Thyroid gland (tissue), 4 donors: Measurements from ENCODE around the gene PRRT3. TPM values are rescaled to one million over a fixed set of nuclear protein-coding genes. Genes with fewer than 3 reads are reported as not detected.

ENCODE experiments used
- DNase-seq, 2 donors: peaks; one replicate each; pipeline ENCODE4 v3.0.0-alpha.2; 2019
- H3K27ac ChIP-seq, 3 donors: fragments of 200-600 bp; sonication (generic); 1 replicate in 2 of 3; 2 replicates in 1 of 3; pipeline ENCODE4 v1.5.1; 2016 to 2019; ENCODE audit warnings: mild to moderate bottlenecking in 1 of 3, moderate library complexity in 1 of 3
- H3K27me3 ChIP-seq: fragments of 200-600 bp; sonication (generic); one replicate; pipeline ENCODE4 v1.5.1; 2019
- H3K36me3 ChIP-seq, 2 donors: fragments of 200-600 bp; sonication (generic); one replicate each; pipeline ENCODE4 v1.5.1; 2016 to 2019
- H3K4me1 ChIP-seq, 2 donors: fragments of 200-600 bp; sonication (generic); one replicate each; pipeline ENCODE4 v1.5.1; 2017 to 2019
- H3K4me3 ChIP-seq, 3 donors: fragments of 200-600 bp; sonication (generic); replicated peaks in 1 of 3; 1 replicate in 2 of 3; 2 replicates in 1 of 3; pipeline ENCODE4 v1.5.1; 2016; ENCODE audit warnings: mild to moderate bottlenecking in 1 of 3
- H3K9me3 ChIP-seq: fragments of 200-600 bp; sonication (generic); one replicate; pipeline ENCODE4 v1.5.1; 2017
- POLR2A ChIP-seq, 2 donors: fragments of 450-650 bp; IDR thresholded peaks; one replicate each; pipeline ENCODE4 v1.6.1; 2017; ENCODE audit warnings: antibody characterized with exemption in 2 of 2, mild to moderate bottlenecking in 2 of 2, moderate library complexity in 1 of 2
- WGBS, 2 donors: methylation state at CpG; one replicate each; pipeline ENCODE4 v1.1.5; 2017; 5-methylcytosine and 5-hydroxymethylcytosine counted together
- intact Hi-C: fragments of 100-400 bp; cut with DNase I; formaldehyde crosslinking; loops from one replicate; pipeline ENCODE4 v1.15.1; 2023
- total RNA-seq, 4 donors: library from RNA; depleted of rRNA; stranded (reverse); fragments of >200 nt; gene quantifications; one replicate each; pipeline ENCODE4 v1.2.3, GENCODE V29; 2016
- TF ChIP-seq, protein P1 (sequence below), 6 experiments: fragments of 200-600 bp in 3 of 6; fragments of 450-650 bp in 3 of 6; sonication (generic) in 3 of 6; IDR thresholded peaks; one replicate each; pipeline ENCODE4 v1.5.1; 2016 to 2019; ENCODE audit warnings: antibody characterized with exemption in 6 of 6, mild to moderate bottlenecking in 2 of 6, inconsistent platforms in 1 of 6, moderate library complexity in 1 of 6

PRRT3 gene
- total RNA-seq, 4 donors from 2014 or later: 2.8 to 8.5 (median 6.6) TPM

DNA sequence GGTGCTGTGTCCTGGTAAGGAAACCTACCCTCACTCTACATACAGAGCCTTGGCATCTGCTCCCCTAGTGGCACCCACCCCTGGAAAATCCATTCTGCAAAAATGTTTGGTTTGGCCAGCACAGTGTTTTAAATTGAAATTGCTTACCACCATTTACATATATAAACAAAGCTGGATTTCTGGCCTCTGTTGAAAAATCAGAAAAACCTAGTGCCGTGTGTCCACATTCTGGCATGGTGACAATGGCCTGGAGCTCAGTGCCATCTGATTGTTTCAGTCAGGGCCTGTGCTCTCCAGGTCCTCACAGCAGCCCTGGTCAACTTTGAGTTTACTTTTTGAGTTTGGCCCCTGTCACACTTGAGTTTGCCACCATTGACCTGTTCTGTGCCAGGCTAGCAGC, 38.2 kb downstream of the PRRT3 start:
- Histone ChIP-seq H3K4me1 (peaks cover 29 to 33% of the 10 kb centered on the region in 2 donors), H3K9me3 (no peaks in the 10 kb centered on the region), H3K27ac (peak overlapping the region in 1 of 3 donors; percentile 74), H3K36me3 (no peaks in the 10 kb centered on the region), H3K27me3 (no peaks in the 10 kb centered on the region), H3K4me3 (no peak overlapping the region)
- peak in 1 of 2 donors; percentile 37 for DNase-seq
- 25 to 64% methylated on average over 1 of the region's 1 CpG for WGBS, 2 donors
- no peak for TF ChIP-seq POLR2A (IDR thresholded peaks at IDR 0.05)
- TF ChIP-seq, protein P1, sequence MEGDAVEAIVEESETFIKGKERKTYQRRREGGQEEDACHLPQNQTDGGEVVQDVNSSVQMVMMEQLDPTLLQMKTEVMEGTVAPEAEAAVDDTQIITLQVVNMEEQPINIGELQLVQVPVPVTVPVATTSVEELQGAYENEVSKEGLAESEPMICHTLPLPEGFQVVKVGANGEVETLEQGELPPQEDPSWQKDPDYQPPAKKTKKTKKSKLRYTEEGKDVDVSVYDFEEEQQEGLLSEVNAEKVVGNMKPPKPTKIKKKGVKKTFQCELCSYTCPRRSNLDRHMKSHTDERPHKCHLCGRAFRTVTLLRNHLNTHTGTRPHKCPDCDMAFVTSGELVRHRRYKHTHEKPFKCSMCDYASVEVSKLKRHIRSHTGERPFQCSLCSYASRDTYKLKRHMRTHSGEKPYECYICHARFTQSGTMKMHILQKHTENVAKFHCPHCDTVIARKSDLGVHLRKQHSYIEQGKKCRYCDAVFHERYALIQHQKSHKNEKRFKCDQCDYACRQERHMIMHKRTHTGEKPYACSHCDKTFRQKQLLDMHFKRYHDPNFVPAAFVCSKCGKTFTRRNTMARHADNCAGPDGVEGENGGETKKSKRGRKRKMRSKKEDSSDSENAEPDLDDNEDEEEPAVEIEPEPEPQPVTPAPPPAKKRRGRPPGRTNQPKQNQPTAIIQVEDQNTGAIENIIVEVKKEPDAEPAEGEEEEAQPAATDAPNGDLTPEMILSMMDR (IDR thresholded peaks at IDR 0.05): no peak
- intact Hi-C loops: no loop called here

DNA sequence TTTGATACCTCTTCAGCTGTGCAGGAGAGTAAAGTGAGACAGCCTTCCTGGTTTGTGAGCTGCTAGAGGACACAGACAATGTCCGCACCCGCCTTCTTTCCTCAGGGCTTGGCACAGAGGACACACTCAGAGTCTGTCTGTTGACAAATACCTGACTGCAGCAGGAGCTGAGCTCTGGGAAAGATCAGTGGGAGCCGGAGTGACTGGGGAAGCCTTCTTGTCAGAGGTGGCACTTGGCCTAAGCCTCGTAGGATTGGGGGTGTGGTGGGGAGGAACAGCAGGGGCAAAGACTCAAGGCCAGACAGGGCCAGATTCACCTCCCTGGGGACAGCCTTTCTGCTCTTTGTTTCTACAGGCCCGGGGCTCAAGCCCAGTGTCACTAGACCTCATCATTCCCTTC, 38.6 kb downstream of the PRRT3 start:
- WGBS, 2 donors: 79 to 95% methylated on average over 5 of the region's 5 CpGs
- H3K4me3 ChIP-seq: no peak overlapping the region
- H3K4me1 ChIP-seq: peaks cover 29 to 33% of the 10 kb centered on the region in 2 donors
- no peaks in the 10 kb centered on the region for H3K9me3 ChIP-seq
- intact Hi-C loops: no loop called here
- TF ChIP-seq POLR2A (IDR thresholded peaks at IDR 0.05): no peak
- TF ChIP-seq, protein P1 (IDR thresholded peaks at IDR 0.05): no peak
- no peak for DNase-seq
- no peaks in the 10 kb centered on the region for H3K36me3 ChIP-seq
- H3K27me3 ChIP-seq: no peaks in the 10 kb centered on the region
- H3K27ac ChIP-seq: no peak overlapping the region

DNA sequence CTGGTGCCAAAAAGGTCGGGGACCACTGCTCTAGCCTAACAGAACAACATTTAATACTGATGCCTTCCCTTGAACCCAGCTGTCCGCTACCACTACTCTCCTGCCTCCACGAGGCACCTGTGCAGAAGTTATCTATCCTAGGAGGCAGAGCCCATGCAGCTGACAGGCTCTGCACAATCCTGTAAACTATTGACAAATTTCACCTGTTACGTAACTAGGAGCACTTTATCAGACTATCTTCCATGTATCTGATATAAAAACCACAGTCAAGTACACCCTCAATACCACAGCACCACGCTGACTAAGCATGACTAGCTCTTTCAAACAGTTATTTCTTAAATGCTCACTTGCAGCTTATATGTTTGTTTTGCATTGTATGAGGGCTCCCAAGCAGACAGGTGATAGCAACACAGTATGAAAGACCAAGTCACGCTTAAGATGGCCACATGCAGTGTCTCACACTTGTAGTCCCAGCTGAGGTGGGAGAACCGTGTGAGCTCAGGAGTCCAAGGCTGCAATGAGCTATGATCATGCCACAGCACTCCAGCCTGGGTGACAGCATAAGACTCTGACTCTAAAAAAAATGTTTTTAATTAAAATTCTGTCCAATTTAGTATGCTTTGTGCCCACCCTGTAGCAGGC, 39.8 kb downstream of the PRRT3 start:
- Histone ChIP-seq H3K36me3 (no peaks in the 10 kb centered on the region), H3K4me1 (peaks cover 20 to 23% of the 10 kb centered on the region in 2 donors), H3K9me3 (no peaks in the 10 kb centered on the region), H3K27me3 (no peaks in the 10 kb centered on the region), H3K27ac (no peak overlapping the region), H3K4me3 (no peak overlapping the region)
- 85 to 88% methylated on average over 7 of the region's 7 CpGs for WGBS, 2 donors
- TF ChIP-seq POLR2A (IDR thresholded peaks at IDR 0.05): no peak
- TF ChIP-seq, protein P1 (IDR thresholded peaks at IDR 0.05): no peak
- intact Hi-C loops: no loop called here
- no peak for DNase-seq

DNA sequence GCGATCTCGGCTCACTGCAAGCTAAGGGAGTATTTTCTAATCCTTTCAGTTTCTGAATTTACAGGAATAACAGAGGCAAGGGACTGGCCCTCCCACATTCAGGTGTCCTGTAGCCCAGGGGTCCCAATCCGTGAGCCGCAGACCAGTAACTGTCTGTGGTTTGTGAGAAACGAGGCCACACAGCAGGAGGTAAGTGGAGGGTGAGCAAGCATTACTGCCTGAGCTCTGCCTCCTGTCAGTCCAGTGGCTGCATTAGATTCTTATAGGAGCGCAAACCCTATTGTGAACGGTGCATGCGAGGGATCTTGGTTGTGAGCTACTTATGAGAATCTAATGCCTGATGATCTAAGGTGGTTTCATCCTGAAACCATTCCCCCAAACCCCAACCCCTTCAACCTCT, 40.3 kb downstream of the PRRT3 start:
- H3K4me1 ChIP-seq: peaks cover 18 to 20% of the 10 kb centered on the region in 2 donors
- no peak overlapping the region for H3K27ac ChIP-seq
- no peaks in the 10 kb centered on the region for H3K36me3 ChIP-seq
- intact Hi-C loops: no loop called here
- H3K27me3 ChIP-seq: no peaks in the 10 kb centered on the region
- TF ChIP-seq, protein P1 (IDR thresholded peaks at IDR 0.05): no peak
- TF ChIP-seq POLR2A (IDR thresholded peaks at IDR 0.05): no peak
- no peak for DNase-seq
- no peak overlapping the region for H3K4me3 ChIP-seq
- 89 to 93% methylated on average over 8 of the region's 8 CpGs for WGBS, 2 donors
- no peaks in the 10 kb centered on the region for H3K9me3 ChIP-seq

DNA sequence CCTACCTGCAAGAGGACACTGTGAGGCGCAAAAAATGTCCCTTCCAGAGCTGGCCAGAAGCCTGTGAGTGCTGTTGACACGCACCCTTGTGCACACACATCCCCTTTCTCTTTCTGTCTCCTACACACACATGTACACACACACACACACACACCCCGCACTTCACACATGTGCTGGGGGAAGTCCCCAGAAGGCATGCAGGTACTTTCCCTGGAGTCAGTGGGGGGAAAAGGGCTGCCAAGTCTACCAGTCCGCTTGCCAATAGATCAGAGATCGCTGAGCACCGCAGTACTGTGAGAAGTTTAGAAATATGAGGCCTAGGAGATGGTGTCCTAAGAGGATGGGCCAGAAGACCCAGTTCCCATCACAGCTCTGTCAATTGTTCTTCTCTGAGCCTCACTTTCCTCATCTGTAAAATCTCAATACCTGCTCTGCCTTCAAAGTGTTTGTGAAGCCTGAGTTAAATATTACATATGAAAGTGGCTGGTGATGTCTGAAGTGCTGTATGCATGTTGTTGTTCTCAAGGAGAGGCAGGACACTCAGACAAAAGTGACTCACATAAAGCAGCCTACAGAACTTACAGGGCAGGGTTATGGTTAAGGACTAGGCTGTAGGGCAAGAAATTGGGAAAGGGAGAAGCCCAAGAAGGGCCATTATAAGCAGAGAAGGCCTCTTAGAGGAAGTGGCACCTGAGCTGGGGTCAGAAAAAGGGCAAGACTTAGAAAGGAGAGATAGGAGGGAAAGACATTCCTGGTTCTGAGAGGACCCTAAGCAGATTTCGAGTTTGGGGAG, 42.8 kb downstream of the PRRT3 start:
- Histone ChIP-seq H3K4me3 (no peak overlapping the region), H3K27ac (no peak overlapping the region), H3K4me1 (peaks cover 3% of the 10 kb centered on the region in 2 donors), H3K27me3 (no peaks in the 10 kb centered on the region), H3K9me3 (no peaks in the 10 kb centered on the region), H3K36me3 (no peaks in the 10 kb centered on the region)
- 81 to 92% methylated on average over 7 of the region's 7 CpGs for WGBS, 2 donors
- no peak for TF ChIP-seq POLR2A (IDR thresholded peaks at IDR 0.05)
- TF ChIP-seq, protein P1 (IDR thresholded peaks at IDR 0.05): no peak
- intact Hi-C loops: no loop called here
- no peak for DNase-seq
